ENCODE results near the gene KAZN.

The KAZN gene

DNA sequence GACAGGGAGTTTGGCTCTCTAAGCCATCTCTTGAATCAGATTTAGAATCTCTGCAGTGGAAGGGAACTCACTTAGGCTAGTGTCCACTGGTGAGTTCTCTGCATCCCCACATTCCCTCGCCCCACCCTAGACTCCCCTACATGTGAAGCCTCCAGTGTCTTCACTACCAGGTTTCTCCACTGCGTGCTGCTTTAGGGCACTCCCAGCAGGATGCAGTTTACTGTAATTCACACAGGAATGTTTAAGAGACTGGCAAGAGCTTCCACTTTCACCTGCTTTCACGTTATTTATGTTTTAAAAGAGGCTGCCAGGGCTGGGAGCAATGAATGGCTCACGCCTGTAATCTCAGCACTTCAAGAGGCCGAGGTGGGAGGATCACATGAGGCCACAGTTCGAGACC, 60.2 kb downstream of the KAZN start:
- H3K36me3 ChIP-seq (ENCODE audit: insufficient read depth, low read length) = no peaks in the 10 kb centered on the region
- no peak overlapping the region for H3K4me2 ChIP-seq (ENCODE audit: low read depth, low read length, poor library complexity, severe bottlenecking)
- no peaks in the 10 kb centered on the region for H3F3A ChIP-seq (ENCODE audit: low read depth)
- no peak overlapping the region for H3K4me3 ChIP-seq (ENCODE audit: low read length, poor library complexity, severe bottlenecking)
- no peaks in the 10 kb centered on the region for H3K79me2 ChIP-seq (ENCODE audit: insufficient read depth, low read length)
- H2AFZ ChIP-seq (ENCODE audit: low read length) = no peak overlapping the region
- H3K9me2 ChIP-seq (replicated peaks; ENCODE audit: low read depth, low read length) = no peaks in the 10 kb centered on the region
- no peak for TF ChIP-seq EZH2phosphoT487 (IDR thresholded peaks at IDR 0.05; ENCODE audit: borderline replicate concordance)
- no peak for TF ChIP-seq CTCF (conservative IDR thresholded peaks at IDR 0.05; ENCODE audit: low read length)
- no peak overlapping the region for H3K9ac ChIP-seq (ENCODE audit: low read depth, low read length, poor library complexity, severe bottlenecking)
- no peaks in the 10 kb centered on the region for H4K20me1 ChIP-seq (ENCODE audit: insufficient read depth, low read length, poor library complexity, severe bottlenecking)
- no peaks in the 10 kb centered on the region for H3K27me3 ChIP-seq (ENCODE audit: insufficient read depth, low read length, poor library complexity, severe bottlenecking)
- no peaks in the 10 kb centered on the region for H3K9me3 ChIP-seq (ENCODE audit: insufficient read depth, low read depth, low read length)
- no peaks in the 10 kb centered on the region for H3K4me1 ChIP-seq (ENCODE audit: insufficient read depth, low read length, poor library complexity, severe bottlenecking)

GRCh38 chr1:14659913-14660312, 61.4 kb downstream of the KAZN start:
- no peaks in the 10 kb centered on the region for H3K79me2 ChIP-seq (ENCODE audit: insufficient read depth, low read length)
- TF ChIP-seq CTCF (conservative IDR thresholded peaks at IDR 0.05; ENCODE audit: low read length) = no peak
- TF ChIP-seq EZH2phosphoT487 (IDR thresholded peaks at IDR 0.05; ENCODE audit: borderline replicate concordance) = no peak
- H3K27me3 ChIP-seq (ENCODE audit: insufficient read depth, low read length, poor library complexity, severe bottlenecking) = no peaks in the 10 kb centered on the region
- no peak overlapping the region for H2AFZ ChIP-seq (ENCODE audit: low read length)
- no peaks in the 10 kb centered on the region for H3F3A ChIP-seq (ENCODE audit: low read depth)
- no peak overlapping the region for H3K4me3 ChIP-seq (ENCODE audit: low read length, poor library complexity, severe bottlenecking)
- no peaks in the 10 kb centered on the region for H3K9me3 ChIP-seq (ENCODE audit: insufficient read depth, low read depth, low read length)
- H4K20me1 ChIP-seq (ENCODE audit: insufficient read depth, low read length, poor library complexity, severe bottlenecking) = no peaks in the 10 kb centered on the region
- H3K9ac ChIP-seq (ENCODE audit: low read depth, low read length, poor library complexity, severe bottlenecking) = no peak overlapping the region
- H3K36me3 ChIP-seq (ENCODE audit: insufficient read depth, low read length) = no peaks in the 10 kb centered on the region
- no peak overlapping the region for H3K4me2 ChIP-seq (ENCODE audit: low read depth, low read length, poor library complexity, severe bottlenecking)
- no peaks in the 10 kb centered on the region for H3K4me1 ChIP-seq (ENCODE audit: insufficient read depth, low read length, poor library complexity, severe bottlenecking)
- no peaks in the 10 kb centered on the region for H3K9me2 ChIP-seq (replicated peaks; ENCODE audit: low read depth, low read length)

DNA sequence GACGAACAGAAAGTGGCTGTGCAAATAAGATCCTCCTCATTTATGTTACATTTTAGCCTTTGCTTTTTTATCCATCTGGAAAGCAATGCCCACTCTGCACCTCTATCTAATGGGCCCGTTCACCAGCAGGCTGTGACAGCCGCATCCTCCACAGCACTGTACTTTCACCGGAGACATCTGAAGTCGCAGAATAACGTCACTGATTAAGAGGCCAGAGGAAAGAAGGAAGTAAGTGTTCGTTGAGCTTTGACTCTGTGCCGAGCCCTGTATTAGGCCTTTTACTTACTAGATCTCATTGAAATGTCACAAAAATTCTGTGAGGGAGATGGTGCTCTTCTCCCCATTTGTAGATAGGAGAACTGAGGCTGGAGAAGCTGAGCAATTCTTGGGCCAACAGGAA, 62.3 kb downstream of the KAZN start:
- H3K9me2 ChIP-seq (replicated peaks; ENCODE audit: low read depth, low read length) = no peaks in the 10 kb centered on the region
- no peaks in the 10 kb centered on the region for H3K27me3 ChIP-seq (ENCODE audit: insufficient read depth, low read length, poor library complexity, severe bottlenecking)
- TF ChIP-seq CTCF (conservative IDR thresholded peaks at IDR 0.05; ENCODE audit: low read length) (no peak), EZH2phosphoT487 (IDR thresholded peaks at IDR 0.05; ENCODE audit: borderline replicate concordance) (no peak)
- no peaks in the 10 kb centered on the region for H3K79me2 ChIP-seq (ENCODE audit: insufficient read depth, low read length)
- H3K36me3 ChIP-seq (ENCODE audit: insufficient read depth, low read length) = no peaks in the 10 kb centered on the region
- H3K9me3 ChIP-seq (ENCODE audit: insufficient read depth, low read depth, low read length) = no peaks in the 10 kb centered on the region
- no peak overlapping the region for H3K4me2 ChIP-seq (ENCODE audit: low read depth, low read length, poor library complexity, severe bottlenecking)
- H4K20me1 ChIP-seq (ENCODE audit: insufficient read depth, low read length, poor library complexity, severe bottlenecking) = no peaks in the 10 kb centered on the region
- no peaks in the 10 kb centered on the region for H3K4me1 ChIP-seq (ENCODE audit: insufficient read depth, low read length, poor library complexity, severe bottlenecking)
- no peak overlapping the region for H3K9ac ChIP-seq (ENCODE audit: low read depth, low read length, poor library complexity, severe bottlenecking)
- no peak overlapping the region for H2AFZ ChIP-seq (ENCODE audit: low read length)
- no peak overlapping the region for H3K4me3 ChIP-seq (ENCODE audit: low read length, poor library complexity, severe bottlenecking)
- H3F3A ChIP-seq (ENCODE audit: low read depth) = no peaks in the 10 kb centered on the region
